Common myeloid progenitor, CD34-positive (primary cell): ENCODE data around the gene RAB20.
A peak's percentile ranks its signal among the peaks of the same experiment; 100 is the strongest.

Experiments
- CTCF ChIA-PET: fragments of 350-600 bp; sonication (Branson Sonifier 250); formaldehyde crosslinking; loops from one replicate; lab custom pipeline; 2021; ENCODE audit warnings: antibody characterized with exemption; lab: Charles Lee
- POLR2A ChIA-PET: fragments of 350-600 bp; sonication (Branson Sonifier 250); formaldehyde crosslinking; loops from one replicate; lab custom pipeline; 2021; ENCODE audit warnings: antibody characterized with exemption; lab: Charles Lee
- DNase-seq, 3 donors: peaks; one replicate each; pipeline versions ENCODE4 v3.0.0 to v3.0.0-alpha.2; 2013
- H3K27ac ChIP-seq, 2 experiments: 1 replicate in 1 of 2; 2 replicates in 1 of 2; pipeline ENCODE4 v1.7.0; 2013; ENCODE audit warnings: inconsistent platforms in 2 of 2, low read length in 2 of 2, mild to moderate bottlenecking in 2 of 2, low read depth in 1 of 2, moderate library complexity in 1 of 2; ENCODE audit not compliant: severe bottlenecking in 2 of 2, insufficient read depth in 1 of 2, poor library complexity in 1 of 2
- H3K27me3 ChIP-seq, 5 experiments: replicated peaks in 2 of 5; 1 replicate in 3 of 5; 2 replicates in 2 of 5; pipeline versions ENCODE4 v1.6.1 to v1.7.0; 2013; ENCODE audit warnings: low read length in 4 of 5, mild to moderate bottlenecking in 2 of 5, moderate library complexity in 2 of 5, inconsistent platforms in 1 of 5; ENCODE audit not compliant: insufficient read depth in 5 of 5, control insufficient read depth in 4 of 5
- H3K36me3 ChIP-seq, 4 experiments: 1 replicate in 2 of 4; 2 replicates in 2 of 4; pipeline versions ENCODE4 v1.6.1 to v1.7.0; 2013; ENCODE audit warnings: low read length in 3 of 4, control low read depth in 1 of 4, mild to moderate bottlenecking in 1 of 4; ENCODE audit not compliant: control insufficient read depth in 4 of 4, insufficient read depth in 4 of 4
- H3K4me1 ChIP-seq, 4 experiments: 1 replicate in 3 of 4; 2 replicates in 1 of 4; pipeline versions ENCODE4 v1.6.1 to v1.7.1; 2013; ENCODE audit warnings: low read length in 3 of 4, mild to moderate bottlenecking in 3 of 4, control low read depth in 1 of 4, inconsistent platforms in 1 of 4, moderate library complexity in 1 of 4; ENCODE audit not compliant: control insufficient read depth in 4 of 4, insufficient read depth in 4 of 4; ENCODE audit errors: control extremely low read depth in 1 of 4
- H3K4me3 ChIP-seq, 7 experiments: 1 replicate in 4 of 7; 2 replicates in 3 of 7; pipeline versions ENCODE4 v1.5.1 to v1.7.0; 2013; ENCODE audit warnings: mild to moderate bottlenecking in 7 of 7, low read length in 6 of 7, moderate library complexity in 6 of 7, inconsistent platforms in 2 of 7, low read depth in 2 of 7, control low read depth in 1 of 7; ENCODE audit not compliant: insufficient read depth in 4 of 7, control insufficient read depth in 1 of 7; ENCODE audit errors: extremely low read depth in 1 of 7
- H3K9me3 ChIP-seq, 5 experiments: 1 replicate in 4 of 5; 2 replicates in 1 of 5; pipeline versions ENCODE4 v1.6.1 to v1.7.1; 2013; ENCODE audit warnings: low read length in 4 of 5, mild to moderate bottlenecking in 2 of 5, inconsistent platforms in 1 of 5, low read depth in 1 of 5, moderate library complexity in 1 of 5; ENCODE audit not compliant: control insufficient read depth in 4 of 5, insufficient read depth in 2 of 5; ENCODE audit errors: control extremely low read depth in 1 of 5
- WGBS: methylation state at CpG from one replicate; pipeline ENCODE4 v1.1.5; 2013; ENCODE audit not compliant: insufficient coverage; 5-methylcytosine and 5-hydroxymethylcytosine counted together

The RAB20 gene

GRCh38 chr13:110521296-110521680 is 40.2 kb downstream of the RAB20 start:
- POLR2A ChIA-PET: no interaction called here
- WGBS: 91% methylated on average over 10 of the region's 10 CpGs
- CTCF ChIA-PET: interaction anchor here (1.3 kb wide), 1 partner anchor 11 kb away, joined by 5 read pairs; no protein-coding TSS in a partner anchor

GRCh38 chr13:110520431-110521295 is 40.9 kb downstream of the RAB20 start:
- CTCF ChIA-PET: interaction anchor here (1.3 kb wide), 1 partner anchor 12 kb away, joined by 5 read pairs; no protein-coding TSS in a partner anchor
- peak in 2 of 3 donors; percentile 41 to 55 for DNase-seq
- Histone ChIP-seq H3K4me1 (peaks cover 0 to 67% (median 22%) of the 10 kb centered on the region in 4 experiments), H3K36me3 (no peaks in the 10 kb centered on the region), H3K4me3 (no peak overlapping the region), H3K27me3 (peaks cover 0 to 2% (median 0%) of the 10 kb centered on the region in 5 experiments), H3K27ac (no peak overlapping the region), H3K9me3 (peaks cover 0 to under 1% (median 0%) of the 10 kb centered on the region in 5 experiments)
- POLR2A ChIA-PET: no interaction called here
- WGBS: 79% methylated on average over 13 of the region's 16 CpGs

More at GRCh38 chr13:110521296-110521680, 40.2 kb downstream of the RAB20 start:
- no peak for DNase-seq
- peaks cover 0 to 71% (median 23%) of the 10 kb centered on the region in 4 experiments for H3K4me1 ChIP-seq
- H3K4me3 ChIP-seq: no peak overlapping the region
- peaks cover 0 to 2% (median 0%) of the 10 kb centered on the region in 5 experiments for H3K27me3 ChIP-seq
- H3K9me3 ChIP-seq: no peaks in the 10 kb centered on the region
- no peaks in the 10 kb centered on the region for H3K36me3 ChIP-seq
- H3K27ac ChIP-seq: no peak overlapping the region

DNA sequence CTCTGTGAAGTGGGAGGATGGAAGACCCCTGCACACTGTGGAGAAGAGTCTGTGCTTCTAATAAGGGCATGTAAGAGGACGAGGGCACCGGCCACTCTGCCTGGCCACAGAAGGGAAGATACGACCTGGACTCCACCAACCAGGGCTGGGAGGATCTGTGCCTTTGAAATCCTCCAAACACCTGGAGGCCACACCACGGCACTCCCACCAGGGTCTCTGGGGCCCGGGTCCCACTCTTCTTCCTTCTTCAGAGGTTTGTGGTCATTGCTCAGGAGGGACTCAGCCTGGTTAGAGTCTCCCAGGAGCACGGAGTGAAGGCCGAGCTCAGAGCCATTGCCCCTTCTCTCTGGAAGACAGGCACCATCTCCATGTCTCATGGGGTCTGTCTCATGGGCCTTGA is 42.0 kb downstream of the RAB20 start:
- no peak overlapping the region for H3K4me3 ChIP-seq
- peaks cover 0 to 4% (median 0%) of the 10 kb centered on the region in 5 experiments for H3K9me3 ChIP-seq
- H3K4me1 ChIP-seq: peaks cover 0 to 56% (median 16%) of the 10 kb centered on the region in 4 experiments
- ChIA-PET POLR2A (no interaction called here), CTCF (interaction anchor here (0.7 kb wide), 1 partner anchor 29 kb away, joined by 3 read pairs; no protein-coding TSS in a partner anchor)
- peaks cover 0 to 4% (median 2%) of the 10 kb centered on the region in 5 experiments for H3K27me3 ChIP-seq
- H3K27ac ChIP-seq: no peak overlapping the region
- no peak for DNase-seq
- WGBS: 98% methylated on average over 6 of the region's 7 CpGs
- no peaks in the 10 kb centered on the region for H3K36me3 ChIP-seq

DNA sequence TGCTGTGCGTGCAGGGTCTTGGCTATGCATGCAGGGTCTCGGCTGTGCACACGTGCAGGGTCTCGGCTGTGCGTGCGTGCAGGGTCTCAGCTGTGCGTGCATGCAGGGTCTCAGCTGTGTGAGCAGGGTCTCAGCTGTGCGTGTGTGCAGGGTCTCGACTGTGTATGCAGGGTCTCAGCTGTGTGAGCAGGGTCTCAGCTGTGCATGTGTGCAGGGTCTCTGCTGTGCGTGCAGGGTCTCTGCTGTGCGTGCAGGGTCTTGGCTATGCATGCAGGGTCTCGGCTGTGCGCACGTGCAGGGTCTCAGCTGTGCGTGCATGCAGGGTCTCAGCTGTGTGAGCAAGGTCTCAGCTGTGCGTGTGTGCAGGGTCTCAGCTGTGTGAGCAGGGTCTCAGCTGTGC is 42.5 kb downstream of the RAB20 start:
- WGBS: over 99% methylated on average over 15 of the region's 16 CpGs
- Histone ChIP-seq H3K36me3 (no peaks in the 10 kb centered on the region), H3K4me3 (no peak overlapping the region), H3K9me3 (peaks cover 0 to 4% (median 0%) of the 10 kb centered on the region in 5 experiments), H3K4me1 (peaks cover 0 to 51% (median 13%) of the 10 kb centered on the region in 4 experiments), H3K27me3 (peaks cover 0 to 4% (median 2%) of the 10 kb centered on the region in 5 experiments), H3K27ac (no peak overlapping the region)
- CTCF ChIA-PET: interaction anchor here (0.7 kb wide), 1 partner anchor 30 kb away, joined by 3 read pairs; no protein-coding TSS in a partner anchor
- no peak for DNase-seq
- POLR2A ChIA-PET: no interaction called here

- H3K27ac ChIP-seq: no peak overlapping the region
- H3K9me3 ChIP-seq: peaks cover 0 to 4% (median 0%) of the 10 kb centered on the region in 5 experiments
- ChIA-PET CTCF (interaction anchor here (0.7 kb wide), 1 partner anchor 30 kb away, joined by 3 read pairs; no protein-coding TSS in a partner anchor), POLR2A (no interaction called here)
- DNase-seq: no peak
- H3K4me3 ChIP-seq: no peak overlapping the region
- H3K27me3 ChIP-seq: peaks cover 0 to 4% (median 2%) of the 10 kb centered on the region in 5 experiments
- H3K4me1 ChIP-seq: peaks cover 0 to 46% (median 13%) of the 10 kb centered on the region in 4 experiments
- 98% methylated on average over 10 of the region's 11 CpGs for WGBS
- no peaks in the 10 kb centered on the region for H3K36me3 ChIP-seq
These were observed 43.0 kb downstream of the RAB20 start for GRCh38 chr13:110518571-110518970.

DNA sequence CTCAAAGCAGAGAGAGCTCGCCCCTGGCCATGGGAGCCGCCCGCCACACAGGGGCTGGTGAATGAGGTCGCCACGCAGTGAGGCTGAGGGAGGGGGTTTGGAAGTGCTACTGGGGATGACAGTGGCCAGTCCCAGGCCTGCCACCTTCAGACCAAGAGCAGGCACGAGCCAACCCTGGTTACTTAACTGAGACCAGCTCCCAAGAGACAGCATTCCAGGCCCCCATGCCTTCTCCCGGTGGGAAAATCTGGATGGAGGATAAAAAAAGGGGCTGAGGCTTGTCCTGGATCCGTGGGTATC is 43.3 kb downstream of the RAB20 start:
- no peak for DNase-seq
- CTCF ChIA-PET: no interaction called here

More for the DNA sequence above, 43.3 kb downstream of the RAB20 start:
- WGBS: 100% methylated on average over 4 of the region's 8 CpGs
- H3K4me1 ChIP-seq: peaks cover 0 to 44% (median 13%) of the 10 kb centered on the region in 4 experiments
- no peaks in the 10 kb centered on the region for H3K36me3 ChIP-seq
- no peak overlapping the region for H3K4me3 ChIP-seq
- POLR2A ChIA-PET: no interaction called here
- peaks cover 0 to 4% (median 0%) of the 10 kb centered on the region in 5 experiments for H3K9me3 ChIP-seq
- H3K27me3 ChIP-seq: peaks cover 0 to 4% (median 2%) of the 10 kb centered on the region in 5 experiments
- H3K27ac ChIP-seq: no peak overlapping the region
